ENCODE measurements around the gene NDUFB10.

Gene NDUFB10

GRCh38 chr16:1923299-1924034 lies 35.9 kb upstream of the NDUFB10 start:
- no peak overlapping the region for H3K4me3 ChIP-seq (ENCODE audit: low read depth, low read length)
- ChIA-PET POLR2A (no interaction called here), CTCF (interaction anchor here (0.9 to 1.9 kb wide), 7 partner anchors 11 to 82 kb away, joined by 3 to 8 read pairs (median 3); no protein-coding TSS in a partner anchor)
- peak; percentile 30 for TF ChIP-seq CTCF (IDR thresholded peaks at IDR 0.05; ENCODE audit: insufficient read depth, low read length, missing control alignments)
- DNase-seq (ENCODE audit: low read depth, low spot score), result no peak

- ChIA-PET CTCF (interaction anchor here (0.9 to 1.9 kb wide), 5 partner anchors 12 to 71 kb away, joined by 3 to 8 read pairs (median 5); no protein-coding TSS in a partner anchor), POLR2A (no interaction called here)
- TF ChIP-seq CTCF (IDR thresholded peaks at IDR 0.05; ENCODE audit: insufficient read depth, low read length, missing control alignments), result no peak
- DNase-seq (ENCODE audit: low read depth, low spot score), result no peak
- H3K4me3 ChIP-seq (ENCODE audit: low read depth, low read length), result no peak overlapping the region
Observed at GRCh38 chr16:1924095-1924494, 35.2 kb upstream of the NDUFB10 start.

DNA sequence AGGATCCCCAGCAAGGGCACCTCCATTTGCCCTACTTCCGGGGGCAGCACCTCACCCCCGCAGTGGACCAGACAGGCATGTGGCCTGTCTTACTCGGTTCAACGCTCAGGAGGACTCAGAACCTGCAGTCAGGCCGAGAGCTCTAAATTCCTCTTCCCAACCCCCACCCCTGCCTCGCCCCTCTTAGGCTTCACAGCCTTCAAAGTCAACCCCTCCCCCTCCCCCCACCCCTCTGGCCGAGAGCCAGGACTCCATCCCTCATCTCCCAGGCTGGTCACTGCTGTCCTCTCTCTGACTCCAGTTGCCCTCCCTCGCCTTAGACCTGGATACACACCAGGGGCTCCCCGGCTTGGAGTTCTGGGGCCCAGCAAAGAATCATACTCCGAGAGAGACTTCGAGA lies 33.1 kb upstream of the NDUFB10 start:
- H3K4me3 ChIP-seq (ENCODE audit: low read depth, low read length), result no peak overlapping the region
- no peak for TF ChIP-seq CTCF (IDR thresholded peaks at IDR 0.05; ENCODE audit: insufficient read depth, low read length, missing control alignments)
- POLR2A ChIA-PET, result no interaction called here
- DNase-seq (ENCODE audit: low read depth, low spot score), result no peak
- CTCF ChIA-PET, result interaction anchor here (8.4 kb wide), 1 partner anchor 58 kb away, joined by 345 read pairs; the partner anchor contains the start of gene MEIOB

GRCh38 chr16:1929105-1929504 lies 30.2 kb upstream of the NDUFB10 start:
- CTCF ChIA-PET, result interaction anchor here (0.8 to 8.4 kb wide), 31 partner anchors 8 to 230 kb away, joined by 3 to 345 read pairs (median 6); partner anchors contain the start of genes FAHD1, MEIOB, MSRB1 and NDUFB10
- TF ChIP-seq CTCF (IDR thresholded peaks at IDR 0.05; ENCODE audit: insufficient read depth, low read length, missing control alignments), result no peak
- DNase-seq (ENCODE audit: low read depth, low spot score), result no peak
- peak overlapping the region; percentile 65 for H3K4me3 ChIP-seq (ENCODE audit: low read depth, low read length)
- POLR2A ChIA-PET, result interaction anchor here (0.7 to 1.3 kb wide), 4 partner anchors 14 to 620 kb away, joined by 3 read pairs; partner anchors contain the start of genes MSRB1, RPS2 and UBE2I

DNA sequence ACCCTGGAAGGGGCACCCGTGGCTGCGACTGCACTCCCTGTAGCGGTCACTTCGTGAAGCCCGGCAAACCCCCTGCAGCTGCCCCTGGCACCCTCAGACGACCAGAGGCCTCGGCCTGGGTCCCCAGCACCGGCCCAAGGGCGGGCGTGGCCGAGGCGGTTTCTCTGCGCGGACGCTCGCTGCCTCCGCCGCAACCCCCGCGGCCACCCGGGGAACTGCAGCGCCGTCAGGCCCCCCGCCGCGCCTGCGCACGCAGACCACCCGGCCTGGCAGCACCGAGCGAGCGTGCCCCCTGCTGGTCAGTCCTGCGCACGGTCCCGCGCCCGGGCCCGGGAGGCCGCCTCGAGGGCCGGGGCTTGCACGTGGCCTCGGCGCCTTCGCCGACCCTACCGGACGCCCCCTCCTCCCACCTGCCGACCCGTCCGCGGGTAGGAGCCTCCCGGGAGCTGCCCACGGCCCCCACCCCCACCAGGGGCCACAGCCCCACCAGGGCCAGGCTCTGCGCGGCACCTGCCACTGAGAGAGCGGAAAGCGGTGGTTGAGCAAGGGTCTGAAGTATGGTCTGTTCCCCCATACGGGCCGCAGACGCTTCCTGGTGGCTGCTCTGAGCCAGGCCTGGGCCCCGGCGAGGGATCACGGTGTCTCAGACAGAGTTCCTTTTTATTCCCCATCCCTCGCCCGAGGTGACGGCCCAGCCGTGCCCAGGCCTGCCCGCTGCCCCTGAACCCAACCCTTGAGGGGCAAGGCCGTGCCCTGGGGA lies 29.6 kb upstream of the NDUFB10 start:
- TF ChIP-seq CTCF (IDR thresholded peaks at IDR 0.05; ENCODE audit: insufficient read depth, low read length, missing control alignments), result peak; percentile 85
- ChIA-PET POLR2A (interaction anchor here (0.7 to 0.9 kb wide), 2 partner anchors 52 to 620 kb away, joined by 3 read pairs; partner anchors contain the start of gene UBE2I), CTCF (interaction anchor here (0.7 to 8.4 kb wide), 32 partner anchors 9 to 230 kb away, joined by 3 to 345 read pairs (median 6); partner anchors contain the start of genes FAHD1, MEIOB, MSRB1 and NDUFB10)
- peak overlapping the region; percentile 65 for H3K4me3 ChIP-seq (ENCODE audit: low read depth, low read length)
- no peak for DNase-seq (ENCODE audit: low read depth, low spot score)
